A549 (cell line): ENCODE data around the gene CRTC3.

ENCODE experiments used
- CEBPB ChIP-seq, 2 experiments: fragments of >200 bp in 1 of 2; sonication (Bioruptor Twin) in 1 of 2; formaldehyde crosslinking in 1 of 2; IDR thresholded peaks; 2 replicates each; pipeline ENCODE4 v1.6.1; 2012 to 2016
- EP300 ChIP-seq, 2 experiments: fragments of >200 bp; sonication (Bioruptor Twin); formaldehyde crosslinking; IDR thresholded peaks; 2 replicates in 1 of 2; 3 replicates in 1 of 2; pipeline ENCODE4 v1.6.1; 2016 to 2017
- HDAC2 ChIP-seq: fragments of 200-600 bp; sonication (generic); IDR thresholded peaks from 2 replicates; pipeline ENCODE4 v1.6.1; 2016
- JUN ChIP-seq, 2 experiments: fragments of >200 bp; sonication (Bioruptor Twin); formaldehyde crosslinking; IDR thresholded peaks; 2 replicates in 1 of 2; 3 replicates in 1 of 2; pipeline ENCODE4 v1.6.1; 2016 to 2017
- KDM1A ChIP-seq: fragments of 200-600 bp; sonication (generic); IDR thresholded peaks from 2 replicates; pipeline ENCODE4 v1.6.1; 2016; ENCODE audit warnings: low read depth, mild to moderate bottlenecking
- MAX ChIP-seq: IDR thresholded peaks from 2 replicates; pipeline ENCODE4 v1.6.1; 2012
- PBX3 ChIP-seq: IDR thresholded peaks from 2 replicates; pipeline ENCODE4 v1.6.1; 2012
- POLR2A ChIP-seq: IDR thresholded peaks from 2 replicates; pipeline ENCODE4 v1.6.1; 2012; ENCODE audit warnings: mild to moderate bottlenecking, low read length
- RAD21 ChIP-seq, 2 experiments: fragments of >200 bp in 1 of 2; sonication (Bioruptor Twin) in 1 of 2; formaldehyde crosslinking in 1 of 2; IDR thresholded peaks in 1 of 2; conservative IDR thresholded peaks in 1 of 2; 2 replicates in 1 of 2; 3 replicates in 1 of 2; pipeline ENCODE4 v1.6.1; 2012 to 2018; ENCODE audit warnings: inconsistent platforms in 1 of 2
- REST ChIP-seq: fragments of 200-600 bp; sonication (generic); IDR thresholded peaks from 2 replicates; pipeline ENCODE4 v1.6.1; 2016; ENCODE audit warnings: antibody characterized with exemption, mild to moderate bottlenecking, moderate library complexity
- RFX5 ChIP-seq: fragments of 450-650 bp; IDR thresholded peaks from 2 replicates; pipeline ENCODE4 v1.7.1; 2014; ENCODE audit warnings: antibody characterized with exemption, mild to moderate bottlenecking, moderate library complexity
- USF2 ChIP-seq: fragments of 450-650 bp; IDR thresholded peaks from 2 replicates; pipeline ENCODE4 v1.6.1; 2014; ENCODE audit warnings: antibody characterized with exemption
- TF ChIP-seq, protein P1 (sequence below): fragments of >200 bp; sonication (Bioruptor Twin); formaldehyde crosslinking; IDR thresholded peaks from 3 replicates; pipeline ENCODE4 v1.5.1; 2016
- TF ChIP-seq, protein P2 (sequence below): fragments of 150-350 bp; IDR thresholded peaks from 2 replicates; pipeline ENCODE4 v1.6.1; 2014; ENCODE audit warnings: low read depth, mild to moderate bottlenecking, low read length

DNA sequence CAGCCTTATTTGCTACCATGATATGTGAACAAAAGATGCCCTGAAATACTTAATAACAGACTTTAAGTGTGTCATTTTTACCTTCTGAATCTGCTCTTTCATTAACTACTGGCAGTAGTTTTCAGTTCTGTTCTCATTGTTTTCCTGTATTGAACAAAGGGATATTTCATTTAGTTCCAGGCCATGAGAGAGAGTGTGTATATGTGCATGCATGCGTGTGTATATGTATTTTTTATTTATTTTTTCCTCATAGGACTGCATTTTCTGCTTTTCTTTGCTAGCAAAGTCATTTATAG, 46.8 kb upstream of the CRTC3 start:
- TF ChIP-seq, protein P1, sequence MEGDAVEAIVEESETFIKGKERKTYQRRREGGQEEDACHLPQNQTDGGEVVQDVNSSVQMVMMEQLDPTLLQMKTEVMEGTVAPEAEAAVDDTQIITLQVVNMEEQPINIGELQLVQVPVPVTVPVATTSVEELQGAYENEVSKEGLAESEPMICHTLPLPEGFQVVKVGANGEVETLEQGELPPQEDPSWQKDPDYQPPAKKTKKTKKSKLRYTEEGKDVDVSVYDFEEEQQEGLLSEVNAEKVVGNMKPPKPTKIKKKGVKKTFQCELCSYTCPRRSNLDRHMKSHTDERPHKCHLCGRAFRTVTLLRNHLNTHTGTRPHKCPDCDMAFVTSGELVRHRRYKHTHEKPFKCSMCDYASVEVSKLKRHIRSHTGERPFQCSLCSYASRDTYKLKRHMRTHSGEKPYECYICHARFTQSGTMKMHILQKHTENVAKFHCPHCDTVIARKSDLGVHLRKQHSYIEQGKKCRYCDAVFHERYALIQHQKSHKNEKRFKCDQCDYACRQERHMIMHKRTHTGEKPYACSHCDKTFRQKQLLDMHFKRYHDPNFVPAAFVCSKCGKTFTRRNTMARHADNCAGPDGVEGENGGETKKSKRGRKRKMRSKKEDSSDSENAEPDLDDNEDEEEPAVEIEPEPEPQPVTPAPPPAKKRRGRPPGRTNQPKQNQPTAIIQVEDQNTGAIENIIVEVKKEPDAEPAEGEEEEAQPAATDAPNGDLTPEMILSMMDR = no peak
- TF ChIP-seq HDAC2 (no peak), MAX (no peak), POLR2A (no peak), JUN (IDR thresholded peaks at IDR 0.05) (no peak), EP300 (IDR thresholded peaks at IDR 0.05) (no peak), RAD21 (conservative IDR thresholded peaks at IDR 0.05 in 1 of 2, IDR thresholded peaks at IDR 0.05 in 1 of 2) (no peak), RFX5 (no peak), KDM1A (no peak), USF2 (no peak), CEBPB (IDR thresholded peaks at IDR 0.05) (no peak), REST (no peak), PBX3 (no peak)
- TF ChIP-seq, protein P2, sequence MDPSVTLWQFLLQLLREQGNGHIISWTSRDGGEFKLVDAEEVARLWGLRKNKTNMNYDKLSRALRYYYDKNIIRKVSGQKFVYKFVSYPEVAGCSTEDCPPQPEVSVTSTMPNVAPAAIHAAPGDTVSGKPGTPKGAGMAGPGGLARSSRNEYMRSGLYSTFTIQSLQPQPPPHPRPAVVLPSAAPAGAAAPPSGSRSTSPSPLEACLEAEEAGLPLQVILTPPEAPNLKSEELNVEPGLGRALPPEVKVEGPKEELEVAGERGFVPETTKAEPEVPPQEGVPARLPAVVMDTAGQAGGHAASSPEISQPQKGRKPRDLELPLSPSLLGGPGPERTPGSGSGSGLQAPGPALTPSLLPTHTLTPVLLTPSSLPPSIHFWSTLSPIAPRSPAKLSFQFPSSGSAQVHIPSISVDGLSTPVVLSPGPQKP = no peak
